Loucy (cell line): ENCODE results near the gene CTRL.

Experiments used
- EZH2phosphoT487 ChIP-seq: fragments of 200-600 bp; IDR thresholded peaks from 2 replicates; pipeline ENCODE4 v1.6.1; 2018; ENCODE audit warnings: antibody characterized with exemption, mild to moderate bottlenecking, moderate library complexity, borderline replicate concordance
- TF ChIP-seq, protein P1 (sequence below): fragments of 200-600 bp; sonication (generic); conservative IDR thresholded peaks from 2 replicates; pipeline ENCODE4 v1.5.1; 2014; ENCODE audit warnings: mild to moderate bottlenecking, antibody characterized with exemption, low read length

DNA sequence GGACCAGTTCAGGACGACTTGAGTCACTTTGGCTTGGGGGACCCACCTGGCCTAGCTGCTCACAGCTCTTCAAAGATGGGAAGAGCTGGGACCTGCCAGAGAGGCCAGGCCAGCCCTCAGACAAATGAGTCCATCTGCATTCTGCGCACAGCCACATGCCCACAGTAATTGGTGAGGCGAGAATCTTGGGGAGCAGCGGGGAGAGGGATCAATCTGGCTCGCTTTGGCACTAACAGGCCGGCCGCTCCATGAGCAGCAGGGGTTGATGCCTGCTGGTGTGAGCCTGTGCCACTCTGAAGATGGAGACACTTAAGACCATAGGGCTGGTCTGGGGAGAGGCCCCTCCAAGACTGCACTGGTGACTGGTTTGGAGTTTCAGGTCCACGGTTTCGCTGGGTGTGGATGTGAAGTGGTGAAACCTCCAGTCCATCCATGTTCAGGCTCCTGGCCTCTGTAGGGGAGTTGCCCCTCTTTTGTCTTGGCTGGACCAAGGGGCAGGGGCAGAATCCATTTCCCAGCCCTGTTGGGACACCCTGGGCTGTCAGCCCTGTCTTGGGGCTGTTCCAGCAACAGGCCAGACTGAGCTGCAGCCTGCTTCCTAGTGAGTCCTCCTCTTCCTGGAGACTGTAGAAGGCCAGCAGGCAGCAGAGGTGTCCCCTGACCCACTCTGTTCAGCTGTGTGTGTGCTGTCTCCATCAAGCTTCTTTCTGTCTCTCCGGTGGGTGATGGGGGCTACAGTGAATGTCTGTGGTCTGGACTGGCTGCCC lies 7.3 kb downstream of the CTRL start:
- TF ChIP-seq, protein P1, sequence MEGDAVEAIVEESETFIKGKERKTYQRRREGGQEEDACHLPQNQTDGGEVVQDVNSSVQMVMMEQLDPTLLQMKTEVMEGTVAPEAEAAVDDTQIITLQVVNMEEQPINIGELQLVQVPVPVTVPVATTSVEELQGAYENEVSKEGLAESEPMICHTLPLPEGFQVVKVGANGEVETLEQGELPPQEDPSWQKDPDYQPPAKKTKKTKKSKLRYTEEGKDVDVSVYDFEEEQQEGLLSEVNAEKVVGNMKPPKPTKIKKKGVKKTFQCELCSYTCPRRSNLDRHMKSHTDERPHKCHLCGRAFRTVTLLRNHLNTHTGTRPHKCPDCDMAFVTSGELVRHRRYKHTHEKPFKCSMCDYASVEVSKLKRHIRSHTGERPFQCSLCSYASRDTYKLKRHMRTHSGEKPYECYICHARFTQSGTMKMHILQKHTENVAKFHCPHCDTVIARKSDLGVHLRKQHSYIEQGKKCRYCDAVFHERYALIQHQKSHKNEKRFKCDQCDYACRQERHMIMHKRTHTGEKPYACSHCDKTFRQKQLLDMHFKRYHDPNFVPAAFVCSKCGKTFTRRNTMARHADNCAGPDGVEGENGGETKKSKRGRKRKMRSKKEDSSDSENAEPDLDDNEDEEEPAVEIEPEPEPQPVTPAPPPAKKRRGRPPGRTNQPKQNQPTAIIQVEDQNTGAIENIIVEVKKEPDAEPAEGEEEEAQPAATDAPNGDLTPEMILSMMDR: no peak
- no peak for TF ChIP-seq EZH2phosphoT487
